IMR-90 (cell line): ENCODE measurements around the gene ATP2B2. TPM values are rescaled to one million over a fixed set of nuclear protein-coding genes. Genes with fewer than 3 reads are reported as not detected.

Experiments used
- ATAC-seq: fragments of 200-7000 bp; cut with Tn5 transposase; 2 replicates; pipeline ENCODE4 v1.9.1; 2020; ENCODE audit warnings: low read depth, mild to moderate bottlenecking, moderate library complexity
- BruUV-seq: library from RNA; stranded (reverse); fragments of 400-500 nt; replicated peaks from 2 replicates; lab custom pipeline; 2021; lab: Mats Ljungman, UMichigan
- CTCF ChIA-PET: fragments of 300-600 bp; formaldehyde crosslinking; extraction: SDS; loops from one replicate; lab custom pipeline; 2021; ENCODE audit warnings: antibody characterized with exemption; lab: Yijun Ruan, JAX
- POLR2A ChIA-PET: fragments of 300-600 bp; sonication (Branson Sonifier 250); formaldehyde crosslinking; loops from one replicate; lab custom pipeline; 2022; ENCODE audit warnings: antibody characterized with exemption; ENCODE audit not compliant: unreplicated experiment; lab: Charles Lee
- DNase-seq: peaks from one replicate; pipeline ENCODE4 v3.0.0; 2013
- H2AFZ ChIP-seq: replicated peaks from 2 replicates; pipeline ENCODE3; 2013; ENCODE audit warnings: low read length, mild to moderate bottlenecking; ENCODE audit not compliant: poor library complexity
- H2AK5ac ChIP-seq: 2 replicates; pipeline ENCODE4 v1.6.1; 2013; ENCODE audit warnings: low read depth, low read length, inconsistent platforms
- H2AK9ac ChIP-seq: replicated peaks from 2 replicates; pipeline ENCODE3; 2013; ENCODE audit warnings: mild to moderate bottlenecking, low read depth, low read length, moderate library complexity; ENCODE audit not compliant: poor library complexity
- H2BK120ac ChIP-seq: 2 replicates; pipeline ENCODE4 v1.6.1; 2013; ENCODE audit warnings: low read depth, low read length, inconsistent platforms
- H2BK15ac ChIP-seq: 3 replicates; pipeline ENCODE4 v1.6.1; 2013; ENCODE audit warnings: low read depth, low read length, inconsistent platforms
- H2BK20ac ChIP-seq: 2 replicates; pipeline ENCODE4 v1.6.1; 2013; ENCODE audit warnings: low read depth, mild to moderate bottlenecking, inconsistent platforms, low read length, moderate library complexity
- H2BK5ac ChIP-seq: 2 replicates; pipeline ENCODE4 v1.6.1; 2013; ENCODE audit warnings: mild to moderate bottlenecking, low read depth, low read length, inconsistent platforms; ENCODE audit not compliant: poor library complexity, severe bottlenecking
- H3K14ac ChIP-seq: replicated peaks from 2 replicates; pipeline ENCODE4 v1.6.1; 2013; ENCODE audit warnings: low read depth, low read length, inconsistent platforms
- H3K18ac ChIP-seq: 2 replicates; pipeline ENCODE4 v1.6.1; 2013; ENCODE audit warnings: low read depth, low read length, control low read depth
- H3K23ac ChIP-seq: 2 replicates; pipeline ENCODE4 v1.6.1; 2013; ENCODE audit warnings: low read depth, low read length, inconsistent platforms
- H3K27ac ChIP-seq: 2 replicates; pipeline ENCODE4 v1.5.1; 2013; ENCODE audit warnings: mild to moderate bottlenecking, control low read depth, low read length; ENCODE audit not compliant: insufficient read depth
- H3K27me3 ChIP-seq: 2 replicates; pipeline ENCODE4 v1.6.1; 2013; ENCODE audit warnings: low read length; ENCODE audit not compliant: control insufficient read depth, insufficient read depth
- H3K36me3 ChIP-seq: 2 replicates; pipeline ENCODE4 v1.6.1; 2013; ENCODE audit warnings: low read length, mixed read lengths; ENCODE audit not compliant: control insufficient read depth, insufficient read depth
- H3K4ac ChIP-seq: 2 replicates; pipeline ENCODE4 v1.6.1; 2013; ENCODE audit warnings: low read depth, low read length, inconsistent platforms
- H3K4me1 ChIP-seq: 2 replicates; pipeline ENCODE4 v1.6.1; 2013; ENCODE audit warnings: low read length, mixed read lengths; ENCODE audit not compliant: control insufficient read depth, insufficient read depth
- H3K4me2 ChIP-seq: 2 replicates; pipeline ENCODE4 v1.6.1; 2013; ENCODE audit warnings: low read depth, mild to moderate bottlenecking, control low read depth, low read length, moderate library complexity
- H3K4me3 ChIP-seq: 2 replicates; pipeline ENCODE4 v1.5.1; 2013; ENCODE audit warnings: low read depth, mild to moderate bottlenecking, control low read depth, low read length, moderate library complexity; ENCODE audit not compliant: insufficient read depth
- H3K56ac ChIP-seq: 2 replicates; pipeline ENCODE4 v1.6.1; 2013; ENCODE audit warnings: low read length, inconsistent platforms; ENCODE audit not compliant: insufficient read depth; ENCODE audit errors: extremely low read depth
- H3K79me1 ChIP-seq, 2 experiments: 2 replicates each; pipeline ENCODE4 v1.6.1; 2013; ENCODE audit warnings: low read length in 2 of 2, inconsistent platforms in 1 of 2, low read depth in 1 of 2
- H3K9ac ChIP-seq: 2 replicates; pipeline ENCODE4 v1.6.1; 2013; ENCODE audit warnings: low read depth, low read length, control low read depth
- H3K9me1 ChIP-seq: 2 replicates; pipeline ENCODE4 v1.6.1; 2013; ENCODE audit warnings: low read length, inconsistent platforms; ENCODE audit not compliant: insufficient read depth
- H3K9me3 ChIP-seq: 2 replicates; pipeline ENCODE4 v1.6.1; 2013; ENCODE audit warnings: low read length; ENCODE audit not compliant: control insufficient read depth, insufficient read depth
- H4K20me1 ChIP-seq: 2 replicates; pipeline ENCODE4 v1.6.1; 2013; ENCODE audit warnings: low read length, inconsistent platforms; ENCODE audit not compliant: insufficient read depth
- H4K5ac ChIP-seq: 2 replicates; pipeline ENCODE4 v1.6.1; 2013; ENCODE audit warnings: mild to moderate bottlenecking, low read depth, low read length, control low read depth
- H4K8ac ChIP-seq, 2 experiments: 2 replicates each; pipeline ENCODE4 v1.6.1; 2013; ENCODE audit warnings: low read depth in 2 of 2, low read length in 2 of 2, control low read depth in 1 of 2, inconsistent platforms in 1 of 2
- H4K91ac ChIP-seq: 2 replicates; pipeline ENCODE4 v1.6.1; 2013; ENCODE audit warnings: low read depth, low read length, inconsistent platforms; ENCODE audit not compliant: insufficient read depth
- WGBS, 2 experiments: methylation state at CpG; one replicate each; pipeline versions ENCODE4 v1.1.5 to v1.1.7; 2013; ENCODE audit warnings: missing lambda C conversion rate in 2 of 2; ENCODE audit not compliant: insufficient read length in 1 of 2; ENCODE audit errors: extremely low coverage in 2 of 2; 5-methylcytosine and 5-hydroxymethylcytosine counted together
- dilution Hi-C: fragments of 300-500 bp; cut with HindIII; formaldehyde crosslinking; loops from one replicate; pipeline ENCODE4 v1.14.3; 2018; ENCODE audit warnings: low sequenced_read_pairs; ENCODE audit not compliant: unreplicated experiment
- in situ Hi-C: fragments of 300-500 bp; cut with MboI; formaldehyde crosslinking; loops from 3 replicates; pipeline ENCODE4 v1.14.3; 2019; ENCODE audit warnings: low sequenced_read_pairs, inconsistent platforms, mixed read lengths
- intact Hi-C: fragments of 100-400 bp; cut with micrococcal nuclease; formaldehyde crosslinking; loops from 2 replicates; pipeline ENCODE4 v1.10.0; 2022
- polyA plus RNA-seq, 3 experiments: library from polyadenylated mRNA; depleted of rRNA; stranded (reverse); fragments of >200 nt; gene quantifications; 2 replicates each; pipeline ENCODE4 v1.2.3, GENCODE V29; 2012; ENCODE audit warnings: low replicate concordance in 1 of 3
- total RNA-seq: library from RNA; depleted of rRNA; stranded (reverse); fragments of >200 nt; gene quantifications from 2 replicates; pipeline ENCODE4 v1.2.3, GENCODE V29; 2012
- TF ChIP-seq, protein P1 (sequence below): fragments of 150-350 bp; IDR thresholded peaks from 2 replicates; pipeline ENCODE4 v1.6.1; 2016; ENCODE audit warnings: low read depth, mild to moderate bottlenecking, low read length, moderate library complexity, borderline replicate concordance
- TF ChIP-seq, protein P2 (sequence below): fragments of 150-350 bp; IDR thresholded peaks from 2 replicates; pipeline ENCODE4 v1.6.1; 2017; ENCODE audit warnings: mild to moderate bottlenecking, antibody characterized with exemption, low read length, low read depth

ATP2B2 gene
- total and polyA plus RNA-seq, 2 of the 4 experiments (the other 2 are of a cell fraction), result under 0.01 to 0.02 TPM

DNA sequence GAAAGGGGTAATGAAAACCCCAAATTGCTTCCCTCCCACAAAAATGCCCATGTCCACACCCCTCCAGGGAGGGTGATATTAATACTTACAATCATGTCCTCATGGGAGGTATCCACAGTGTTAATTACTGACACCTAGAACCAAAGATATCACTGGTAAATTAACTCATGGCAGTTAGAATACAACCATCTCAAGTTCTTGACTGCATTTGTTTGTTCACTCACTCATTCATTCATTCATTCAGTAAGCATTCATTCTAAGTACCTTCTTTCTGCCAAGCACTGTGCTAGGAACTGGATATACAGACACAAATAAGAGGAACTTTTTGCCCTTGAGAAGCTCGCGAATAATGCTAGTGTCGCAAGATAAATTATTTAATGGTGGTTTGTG lies 187.4 kb downstream of the ATP2B2 start:
- H2BK120ac ChIP-seq, result no peak overlapping the region
- no peak overlapping the region for H2BK20ac ChIP-seq
- ChIA-PET POLR2A (no interaction called here), CTCF (no interaction called here)
- in situ Hi-C loops (no loop called here), intact Hi-C loops (no loop called here), dilution Hi-C loops (no loop called here)
- peaks cover 51% of the 10 kb centered on the region for H3K36me3 ChIP-seq
- ATAC-seq (no peak), DNase-seq (no peak)
- no peak overlapping the region for H3K14ac ChIP-seq
- H2AFZ ChIP-seq, result no peak overlapping the region
- H4K8ac ChIP-seq, result no peak overlapping the region
- peaks cover 39 to 73% of the 10 kb centered on the region in 2 experiments for H3K79me1 ChIP-seq
- no peak overlapping the region for H4K91ac ChIP-seq
- no peak overlapping the region for H3K4me3 ChIP-seq
- peaks cover 61% of the 10 kb centered on the region for H4K20me1 ChIP-seq
- H3K4me1 ChIP-seq, result peaks cover 4% of the 10 kb centered on the region; the same call in 1 of the 2 replicates
- H3K4ac ChIP-seq, result no peak overlapping the region
- no peaks in the 10 kb centered on the region for H3K9me3 ChIP-seq
- no peak overlapping the region for H3K9ac ChIP-seq
- no peak overlapping the region for H2BK5ac ChIP-seq
- H3K27ac ChIP-seq, result no peak overlapping the region
- no peak overlapping the region for H4K5ac ChIP-seq
- no peak overlapping the region for H2AK9ac ChIP-seq
- WGBS, 2 experiments, result 94% methylated on average over 3 of the region's 3 CpGs; no CpG with 5 or more reads in 1 of the 2 experiments
- no TSS peak for BruUV-seq
- H3K27me3 ChIP-seq, result no peaks in the 10 kb centered on the region
- H2AK5ac ChIP-seq, result no peak overlapping the region
- peaks cover 13% of the 10 kb centered on the region for H3K9me1 ChIP-seq
- H3K56ac ChIP-seq, result no peak overlapping the region
- no peak overlapping the region for H3K18ac ChIP-seq
- H2BK15ac ChIP-seq, result no peak overlapping the region
- no peak overlapping the region for H3K23ac ChIP-seq
- H3K4me2 ChIP-seq, result no peak overlapping the region
- TF ChIP-seq, protein P1, sequence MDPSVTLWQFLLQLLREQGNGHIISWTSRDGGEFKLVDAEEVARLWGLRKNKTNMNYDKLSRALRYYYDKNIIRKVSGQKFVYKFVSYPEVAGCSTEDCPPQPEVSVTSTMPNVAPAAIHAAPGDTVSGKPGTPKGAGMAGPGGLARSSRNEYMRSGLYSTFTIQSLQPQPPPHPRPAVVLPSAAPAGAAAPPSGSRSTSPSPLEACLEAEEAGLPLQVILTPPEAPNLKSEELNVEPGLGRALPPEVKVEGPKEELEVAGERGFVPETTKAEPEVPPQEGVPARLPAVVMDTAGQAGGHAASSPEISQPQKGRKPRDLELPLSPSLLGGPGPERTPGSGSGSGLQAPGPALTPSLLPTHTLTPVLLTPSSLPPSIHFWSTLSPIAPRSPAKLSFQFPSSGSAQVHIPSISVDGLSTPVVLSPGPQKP, result no peak
- TF ChIP-seq, protein P2, sequence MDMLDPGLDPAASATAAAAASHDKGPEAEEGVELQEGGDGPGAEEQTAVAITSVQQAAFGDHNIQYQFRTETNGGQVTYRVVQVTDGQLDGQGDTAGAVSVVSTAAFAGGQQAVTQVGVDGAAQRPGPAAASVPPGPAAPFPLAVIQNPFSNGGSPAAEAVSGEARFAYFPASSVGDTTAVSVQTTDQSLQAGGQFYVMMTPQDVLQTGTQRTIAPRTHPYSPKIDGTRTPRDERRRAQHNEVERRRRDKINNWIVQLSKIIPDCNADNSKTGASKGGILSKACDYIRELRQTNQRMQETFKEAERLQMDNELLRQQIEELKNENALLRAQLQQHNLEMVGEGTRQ, result no peak
